Ovary (tissue), 9 donors: Measurements from ENCODE around the gene SLC30A3. TPM values are rescaled to one million over a fixed set of nuclear protein-coding genes. Genes with fewer than 3 reads are reported as not detected.

ENCODE experiments used
- DNase-seq, 5 donors: peaks; one replicate each; pipeline ENCODE4 v3.0.0-alpha.2; 2019 to 2020
- H3K27ac ChIP-seq, 2 donors: fragments of 200-600 bp; one replicate each; pipeline versions ENCODE4 v1.5.1 to v1.8.0; 2019 to 2022
- H3K27me3 ChIP-seq: fragments of 200-600 bp; one replicate; pipeline ENCODE4 v1.8.0; 2022
- H3K36me3 ChIP-seq: fragments of 200-600 bp; sonication (generic); one replicate; pipeline ENCODE4 v1.5.1; 2019
- H3K4me1 ChIP-seq: one replicate; pipeline ENCODE4 v1.8.1; 2013; ENCODE audit warnings: mild to moderate bottlenecking, moderate library complexity; ENCODE audit not compliant: insufficient read depth
- H3K4me3 ChIP-seq: fragments of 200-600 bp; sonication (generic); one replicate; pipeline ENCODE4 v1.5.1; 2017
- H3K9me3 ChIP-seq, 2 donors: fragments of 200-600 bp in 1 of 2; sonication (generic) in 1 of 2; one replicate each; pipeline versions ENCODE4 v1.5.1 to v1.8.1; 2013 to 2019; ENCODE audit warnings: mild to moderate bottlenecking in 1 of 2, moderate library complexity in 1 of 2
- CTCF ChIP-seq, 3 donors: fragments of 450-650 bp in 2 of 3; fragments of 200-600 bp in 1 of 3; IDR thresholded peaks; one replicate each; pipeline versions ENCODE4 v1.5.1 to v1.8.0; 2016 to 2022; ENCODE audit warnings: antibody characterized with exemption in 3 of 3, mild to moderate bottlenecking in 1 of 3
- EP300 ChIP-seq: sonication (generic); formaldehyde crosslinking; IDR thresholded peaks from one replicate; pipeline ENCODE4 v1.6.1; 2017; ENCODE audit warnings: antibody characterized with exemption
- POLR2A ChIP-seq: fragments of 450-650 bp; IDR thresholded peaks from one replicate; pipeline ENCODE4 v1.6.1; 2017; ENCODE audit warnings: antibody characterized with exemption, mild to moderate bottlenecking, moderate library complexity
- WGBS, 3 donors: extraction: QIAGEN DNeasy Blood & Tissue Kit in 1 of 3; methylation state at CpG; one replicate each; pipeline versions ENCODE4 v1.1.5 to v1.1.7; 2013 to 2017; 5-methylcytosine and 5-hydroxymethylcytosine counted together
- intact Hi-C, 4 donors: fragments of 100-400 bp; cut with DNase I; formaldehyde crosslinking; loops; one replicate each; pipeline versions ENCODE4 v1.11.0 to v1.15.1; 2022 to 2023
- polyA plus RNA-seq, 2 donors: library from polyadenylated mRNA; stranded (reverse); fragments of 200-250 nt in 1 of 2; fragments of 350-450 nt in 1 of 2; fragmentation: Illumina TruSeq in 1 of 2; extraction: RNeasy Lipid Tissue Mini Kit (QIAGEN cat#74804) in 1 of 2; gene quantifications; one replicate each; pipeline ENCODE4 v1.2.3, GENCODE V29; 2013 to 2014
- total RNA-seq, 7 donors: library from RNA; depleted of rRNA in 2 of 7; stranded (reverse); fragments of >200 nt in 2 of 7; fragmentation: NEBNext Ultra II Directional in 3 of 7; extraction: Animal tissue kit (Norgen Biotek cat#: 25700) in 3 of 7; gene quantifications; one replicate each; pipeline versions ENCODE4 v1.1.0 to v1.2.4, GENCODE V29; 2016 to 2023
- donor health status: DM: no; HTN: no; CAD: no; lungs with moderate emphysema.
- donor health status: DM: no; HTN: no; CAD: no.
- donor health status: Bipolar disorder and iron deficiency.
- donor health status: DM: yes; HTN: yes; CAD: no.
- donor health status: DM: no; HTN: no; CAD: no.
- donor health status: DM: yes; HTN: yes; CAD: no.

SLC30A3 gene
- total and polyA plus RNA-seq, 9 donors: 0.23 to 1.1 (median 0.36) TPM; not detected in 3

- no peak for DNase-seq
- WGBS, 3 donors: 92 to 94% (median 93%) methylated on average over 8 of the region's 8 CpGs
- intact Hi-C loops: no loop called here
Measured at GRCh38 chr2:27238976-27239375, 23.9 kb downstream of the SLC30A3 start.

GRCh38 chr2:27237341-27237945 lies 25.4 kb downstream of the SLC30A3 start:
- no peaks in the 10 kb centered on the region for H3K4me1 ChIP-seq
- TF ChIP-seq EP300 (no peak), POLR2A (no peak), CTCF (IDR thresholded peaks at IDR 0.05) (no peak)
- no peak for DNase-seq
- H3K27ac ChIP-seq: no peak overlapping the region
- H3K36me3 ChIP-seq: no peaks in the 10 kb centered on the region
- no peak overlapping the region for H3K4me3 ChIP-seq
- intact Hi-C loops: no loop called here
- H3K9me3 ChIP-seq: no peaks in the 10 kb centered on the region
- no peaks in the 10 kb centered on the region for H3K27me3 ChIP-seq
- WGBS, 3 donors: 92 to 95% (median 95%) methylated on average over 15 of the region's 15 CpGs

More at GRCh38 chr2:27238976-27239375, 23.9 kb downstream of the SLC30A3 start:
- no peak overlapping the region for H3K27ac ChIP-seq
- no peak overlapping the region for H3K4me3 ChIP-seq
- no peaks in the 10 kb centered on the region for H3K36me3 ChIP-seq
- no peaks in the 10 kb centered on the region for H3K27me3 ChIP-seq
- no peaks in the 10 kb centered on the region for H3K4me1 ChIP-seq
- TF ChIP-seq CTCF (IDR thresholded peaks at IDR 0.05): no peak
- no peak for TF ChIP-seq EP300
- no peak for TF ChIP-seq POLR2A
- no peaks in the 10 kb centered on the region for H3K9me3 ChIP-seq

GRCh38 chr2:27236626-27237025 lies 26.2 kb downstream of the SLC30A3 start:
- Histone ChIP-seq H3K36me3 (no peaks in the 10 kb centered on the region), H3K4me1 (no peaks in the 10 kb centered on the region), H3K27me3 (no peaks in the 10 kb centered on the region), H3K4me3 (no peak overlapping the region), H3K27ac (no peak overlapping the region), H3K9me3 (no peaks in the 10 kb centered on the region)
- intact Hi-C loops: no loop called here
- 87 to 90% (median 88%) methylated on average over 3 of the region's 3 CpGs for WGBS, 3 donors
- TF ChIP-seq EP300 (no peak), POLR2A (no peak), CTCF (IDR thresholded peaks at IDR 0.05) (no peak)
- no peak for DNase-seq

GRCh38 chr2:27236136-27236535 lies 26.7 kb downstream of the SLC30A3 start:
- WGBS, 3 donors: 88 to 93% (median 88%) methylated on average over 12 of the region's 12 CpGs
- Histone ChIP-seq H3K9me3 (no peaks in the 10 kb centered on the region), H3K27ac (no peak overlapping the region), H3K4me3 (no peak overlapping the region), H3K36me3 (no peaks in the 10 kb centered on the region), H3K4me1 (no peaks in the 10 kb centered on the region), H3K27me3 (no peaks in the 10 kb centered on the region)
- no peak for TF ChIP-seq EP300
- TF ChIP-seq POLR2A: no peak
- no peak for TF ChIP-seq CTCF (IDR thresholded peaks at IDR 0.05)
- intact Hi-C loops: no loop called here
- DNase-seq: no peak
